Activated CD8-positive, alpha-beta memory T cell treated with anti-CD3 and anti-CD28 coated beads for 36 hours (primary cell): ENCODE results near the gene PTH2. TPM values are rescaled to one million over a fixed set of nuclear protein-coding genes. Genes with fewer than 3 reads are reported as not detected.

Source experiments
- CTCF ChIA-PET: fragments of 350-600 bp; sonication (Branson Sonifier 250); formaldehyde crosslinking; loops from one replicate; lab custom pipeline; 2021; ENCODE audit warnings: antibody characterized with exemption; lab: Charles Lee
- POLR2A ChIA-PET: fragments of 350-600 bp; sonication (Branson Sonifier 250); formaldehyde crosslinking; loops from one replicate; lab custom pipeline; 2021; ENCODE audit warnings: antibody characterized with exemption; lab: Charles Lee
- total RNA-seq, 2 experiments: library from RNA; stranded (reverse); gene quantifications; one replicate each; pipeline ENCODE4 v1.2.3, GENCODE V29; 2021

The PTH2 gene
- total RNA-seq, 2 experiments from 2014 or later: not detected

DNA sequence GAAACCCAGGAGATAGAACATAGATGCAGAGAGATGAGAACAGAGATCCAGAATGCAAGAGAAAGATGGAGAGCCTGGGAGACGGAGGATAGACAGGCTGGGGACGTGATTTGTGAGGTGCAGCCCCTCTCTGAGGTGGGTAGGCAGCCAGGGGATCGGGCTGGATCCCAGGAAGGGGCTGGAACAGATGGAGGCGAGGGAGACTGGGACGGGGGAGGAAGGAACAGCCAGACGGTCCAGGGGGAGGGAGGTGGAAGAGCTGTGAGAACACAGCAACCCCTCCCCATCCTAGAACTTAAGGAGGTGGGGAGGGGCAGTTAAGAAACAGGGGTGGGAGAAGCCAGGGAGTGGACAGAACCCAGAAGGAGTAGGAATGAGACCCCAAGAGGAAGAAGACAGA lies 15.0 kb upstream of the PTH2 start:
- POLR2A ChIA-PET: no interaction called here

DNA sequence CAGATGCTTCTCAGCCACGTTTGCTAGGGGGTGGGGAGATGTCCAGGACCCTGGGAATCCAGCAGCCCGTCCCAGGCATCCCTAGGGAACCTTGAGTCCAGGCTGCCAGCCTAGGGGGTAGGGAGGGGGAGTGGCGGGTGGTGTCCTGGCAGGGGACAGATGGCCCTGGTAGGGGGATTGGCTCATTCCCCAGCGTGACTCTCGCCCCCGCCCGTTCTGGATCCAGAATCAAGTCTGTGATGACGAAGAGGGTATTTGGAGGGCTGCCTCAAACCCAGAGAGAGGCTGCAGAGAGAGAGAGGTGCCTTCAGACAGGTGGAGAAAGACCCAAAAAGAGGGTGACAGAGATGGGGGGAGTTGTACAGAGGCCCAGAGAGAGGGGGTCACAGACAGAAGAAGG lies 14.0 kb upstream of the PTH2 start:
- ChIA-PET POLR2A (no interaction called here), CTCF (interaction anchor here (0.6 kb wide), 1 partner anchor 654 kb away, joined by 3 read pairs; no protein-coding TSS in a partner anchor)

More for the DNA sequence above, 15.0 kb upstream of the PTH2 start:
- CTCF ChIA-PET: interaction anchor here (1.1 kb wide), 1 partner anchor 27 kb away, joined by 3 read pairs; no protein-coding TSS in a partner anchor

DNA sequence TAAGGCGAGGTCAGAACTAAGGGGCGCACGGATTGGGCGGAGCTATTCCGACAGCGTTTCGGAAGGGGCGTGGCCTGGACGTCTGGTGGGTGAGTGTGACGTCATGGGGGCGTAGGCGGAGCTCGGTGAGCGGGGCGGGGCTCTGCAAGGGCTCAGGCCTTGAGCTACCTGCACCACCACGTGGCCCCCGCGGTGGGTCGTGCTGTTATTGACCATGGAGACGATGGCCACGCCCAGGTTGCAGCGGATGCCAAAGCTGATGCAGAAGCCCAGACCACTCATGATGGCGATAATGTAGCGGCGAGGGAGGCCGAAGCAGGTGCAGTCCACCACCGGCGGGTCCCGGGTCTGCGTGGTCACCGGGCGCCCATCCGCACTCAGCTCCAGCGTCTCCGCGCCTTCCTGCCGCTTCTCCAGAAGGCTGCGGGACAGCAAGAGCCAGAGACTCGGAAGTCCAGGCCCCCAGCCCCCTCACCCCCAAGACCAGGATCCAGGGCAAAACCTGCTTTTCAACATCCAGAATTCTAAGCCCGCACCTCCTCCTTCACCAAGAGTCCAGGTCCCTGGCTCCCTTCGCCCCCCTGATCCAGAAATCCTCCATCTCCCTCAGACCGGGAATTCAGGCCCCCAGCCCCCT lies 13.3 kb upstream of the PTH2 start:
- ChIA-PET CTCF (interaction anchor here (0.6 to 1.3 kb wide), 5 partner anchors 10 to 653 kb away, joined by 3 to 5 read pairs (median 3); partner anchors contain the start of gene FLT3LG), POLR2A (no interaction called here)

DNA sequence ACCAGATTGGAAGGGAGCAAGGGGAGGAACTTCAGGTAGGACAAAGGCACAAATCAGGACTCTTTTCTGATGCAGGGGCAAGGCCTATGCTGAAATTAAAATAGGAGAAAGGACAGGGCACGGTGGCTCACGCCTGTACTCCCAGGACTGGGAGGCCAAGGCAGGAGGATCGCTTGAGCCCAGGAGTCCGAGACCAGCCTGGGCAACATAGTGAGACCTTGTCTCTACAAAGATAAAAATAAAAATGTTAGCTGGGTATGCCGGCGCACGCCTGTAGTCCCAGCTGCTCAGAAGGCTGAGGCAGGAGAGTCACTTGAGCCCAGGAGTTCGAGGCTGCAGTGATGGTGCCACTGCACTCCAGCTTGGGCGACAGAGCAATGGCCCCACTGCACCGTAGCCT lies 12.4 kb upstream of the PTH2 start:
- ChIA-PET POLR2A (no interaction called here), CTCF (interaction anchor here (0.7 to 1.3 kb wide), 4 partner anchors 9 to 44 kb away, joined by 3 to 5 read pairs (median 3); partner anchors contain the start of gene FLT3LG)

DNA sequence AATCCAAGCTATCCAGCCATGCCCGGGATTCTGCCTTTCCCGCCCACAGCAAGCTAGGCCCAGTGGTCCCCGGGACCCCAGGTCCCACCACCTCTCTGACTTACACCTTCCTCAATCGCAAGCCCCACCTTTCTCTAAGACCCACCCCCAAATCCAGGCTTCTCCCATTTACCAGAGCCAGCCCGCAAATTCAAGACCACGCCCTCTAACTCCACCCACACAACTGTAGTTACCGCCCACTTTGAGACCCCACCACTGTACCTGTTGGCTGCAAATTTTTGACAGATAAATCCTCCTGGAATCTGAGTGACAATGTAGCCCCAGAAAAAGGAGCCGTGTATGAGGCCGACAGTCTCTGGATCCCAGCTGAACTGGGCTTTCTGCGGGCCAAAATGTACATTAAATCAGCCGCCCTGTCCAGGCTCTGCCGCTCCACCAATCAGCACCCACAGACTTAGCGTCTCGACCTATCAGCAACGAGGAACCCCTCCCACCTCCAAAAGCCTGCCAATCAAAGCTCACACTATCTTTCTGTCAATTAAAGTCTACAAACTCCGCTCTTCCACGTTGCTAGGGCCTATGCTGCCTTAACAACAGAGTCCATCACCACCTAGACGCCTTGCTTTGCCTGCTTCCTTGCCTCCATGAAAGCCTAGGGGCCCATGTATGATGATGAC lies 11.8 kb upstream of the PTH2 start:
- ChIA-PET CTCF (no interaction called here), POLR2A (no interaction called here)

DNA sequence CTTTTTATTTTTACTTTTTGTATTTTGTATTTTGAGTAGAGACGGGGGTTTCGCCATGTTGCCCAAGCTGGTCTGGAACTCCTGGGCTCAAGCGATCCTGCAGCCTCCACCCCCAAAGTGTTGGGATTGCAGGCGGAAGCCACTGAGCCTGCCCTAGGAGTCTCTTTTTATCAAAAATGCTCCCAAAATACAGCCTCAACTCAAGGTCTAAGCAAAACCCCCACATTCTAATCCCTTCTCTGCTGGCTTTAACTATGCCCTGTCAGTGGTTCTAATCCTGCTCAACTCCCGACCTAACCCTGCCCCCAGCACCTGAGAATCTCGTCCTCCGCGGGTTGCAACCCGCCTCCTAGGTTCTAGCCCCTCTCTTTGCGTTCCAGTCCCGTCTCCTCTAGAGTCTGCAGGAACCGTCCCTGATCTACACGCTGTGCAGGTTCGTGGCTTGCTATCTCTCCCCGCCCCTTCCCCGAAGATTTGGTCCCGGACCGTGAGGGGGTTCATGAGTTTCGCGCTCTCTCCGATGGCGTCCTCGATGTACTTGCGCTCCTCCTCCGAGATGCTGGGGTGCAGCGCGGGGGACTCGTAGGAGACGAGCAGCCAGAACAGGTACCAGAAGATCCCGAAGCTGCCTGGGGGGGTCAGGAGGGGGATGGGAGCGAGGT lies 10.1 kb upstream of the PTH2 start:
- POLR2A ChIA-PET: no interaction called here
- CTCF ChIA-PET: no interaction called here

DNA sequence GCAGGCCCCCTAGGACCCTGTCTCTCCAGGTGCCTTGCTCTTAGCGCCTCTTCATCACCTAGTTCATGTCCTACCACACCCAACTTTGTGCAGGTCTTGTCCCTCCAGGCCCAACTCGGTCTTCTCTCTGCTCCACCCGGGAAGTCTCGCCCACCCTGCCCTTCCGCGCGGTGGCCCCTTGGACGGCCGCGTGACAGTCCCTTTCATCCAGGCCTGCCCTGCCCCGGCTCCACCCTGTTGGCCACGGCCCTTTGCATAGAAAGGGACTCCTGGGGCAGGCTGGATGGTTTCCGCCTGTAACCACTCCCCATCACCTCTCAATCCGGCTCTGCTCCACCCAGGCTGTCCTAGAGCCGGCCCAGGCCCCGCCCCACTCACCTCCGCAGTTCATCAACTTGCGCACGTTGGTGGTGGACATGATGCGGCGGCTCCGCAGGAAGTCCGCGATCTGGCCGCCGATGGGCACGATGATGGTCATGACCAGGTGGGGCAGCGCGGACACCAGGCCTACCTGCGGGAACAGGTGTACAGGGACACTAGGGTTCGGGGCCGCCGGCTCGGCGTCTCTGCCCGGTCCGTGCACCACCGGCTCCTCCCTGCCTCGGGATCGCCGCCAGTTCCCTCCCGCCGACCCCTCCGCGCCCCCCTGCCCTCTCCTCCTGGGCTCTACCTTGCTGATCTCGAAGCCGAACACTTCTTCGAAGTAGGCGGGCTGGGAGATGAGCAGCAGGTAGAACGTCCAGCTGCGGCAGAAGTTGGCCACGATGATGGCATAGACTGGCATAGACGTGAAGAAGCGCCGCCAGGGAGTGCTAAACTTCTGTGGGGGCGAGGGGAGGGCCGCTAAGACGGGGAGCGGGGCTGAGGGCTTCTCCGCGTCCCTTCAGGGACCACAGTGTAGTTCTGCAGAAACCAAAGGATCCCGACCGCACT lies 9.2 kb upstream of the PTH2 start:
- ChIA-PET POLR2A (no interaction called here), CTCF (interaction anchor here (1.1 to 1.3 kb wide), 2 partner anchors 8 to 42 kb away, joined by 3 to 4 read pairs; no protein-coding TSS in a partner anchor)

DNA sequence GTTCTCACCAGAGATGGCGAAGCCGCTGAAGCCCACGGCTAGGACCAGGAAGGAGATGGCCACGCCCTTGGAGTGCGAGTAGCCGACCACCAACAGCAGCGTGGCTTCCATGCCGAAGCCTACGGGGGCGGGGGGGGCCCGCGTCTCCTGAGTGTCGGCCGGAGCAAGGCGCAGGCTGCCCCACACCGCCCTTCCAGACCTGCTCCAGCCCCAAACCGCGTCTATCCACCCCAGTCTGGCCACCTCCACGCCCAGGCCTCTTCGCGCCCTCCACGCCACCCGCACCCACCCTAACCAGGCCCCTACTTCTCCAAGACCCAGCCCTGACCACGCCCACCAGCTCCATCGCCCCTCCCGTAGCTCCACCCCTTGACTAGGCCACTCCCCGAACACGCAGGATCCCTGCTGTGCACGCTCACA lies 8.1 kb upstream of the PTH2 start:
- ChIA-PET CTCF (interaction anchor here (1.1 to 1.3 kb wide), 2 partner anchors 9 to 41 kb away, joined by 3 to 4 read pairs; no protein-coding TSS in a partner anchor), POLR2A (no interaction called here)

DNA sequence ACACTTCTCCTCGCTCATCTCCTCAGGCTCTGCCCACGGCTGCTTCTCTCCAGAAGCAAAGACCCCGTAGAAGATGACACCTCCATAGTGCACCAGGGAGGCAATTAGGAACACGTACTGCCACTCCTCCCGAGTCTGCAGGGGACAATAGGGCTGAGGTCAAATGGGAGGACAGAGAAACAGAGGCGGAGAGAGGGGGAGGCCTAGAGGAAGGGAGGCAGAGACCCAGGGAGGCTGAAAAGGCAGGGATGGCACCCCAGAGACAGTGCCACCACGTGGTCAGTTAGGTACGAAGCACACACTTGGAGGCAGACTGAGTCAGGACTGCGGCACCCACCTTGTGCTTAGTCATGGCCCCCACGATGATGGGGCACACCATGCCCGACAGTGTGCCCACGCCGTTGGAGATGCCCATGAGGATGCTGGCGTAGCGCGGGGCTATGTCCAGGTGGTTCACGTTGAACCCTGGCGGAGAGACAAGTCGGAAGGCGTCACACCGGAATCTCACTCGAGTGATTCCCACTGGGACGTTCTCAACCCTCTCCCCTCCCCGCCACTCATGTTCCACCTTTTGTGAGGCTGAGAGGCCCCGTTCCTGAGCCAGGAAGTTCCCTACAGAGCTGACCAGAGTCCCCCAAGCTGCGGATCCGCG lies 7.6 kb upstream of the PTH2 start:
- POLR2A ChIA-PET: no interaction called here

DNA sequence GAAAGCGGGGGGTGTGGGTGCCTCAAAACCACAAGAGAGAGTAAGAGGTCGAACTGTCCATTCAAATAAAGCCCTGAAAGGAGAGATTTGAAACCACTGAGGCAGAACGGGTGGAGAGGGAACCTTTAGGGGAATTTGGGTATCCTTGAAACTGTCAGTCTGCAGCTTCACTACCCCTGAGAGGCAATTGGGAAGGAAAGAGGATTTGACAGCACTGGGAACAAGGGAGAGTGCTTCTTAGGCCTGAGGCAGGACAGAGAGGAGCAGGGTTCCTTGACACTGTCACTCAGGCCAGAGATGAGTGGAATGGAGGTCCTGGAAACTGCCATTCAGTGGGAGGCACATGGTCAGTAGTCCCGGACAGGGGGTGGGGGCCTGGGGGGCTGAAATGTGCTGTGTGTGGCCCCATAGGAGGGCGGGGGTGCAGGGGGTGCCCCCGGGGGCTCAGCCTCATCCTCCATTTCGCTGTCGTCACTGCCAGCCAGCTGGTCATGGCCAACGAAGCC lies 7.0 kb upstream of the PTH2 start:
- POLR2A ChIA-PET: no interaction called here
- CTCF ChIA-PET: interaction anchor here (1.2 to 1.6 kb wide), 3 partner anchors 13 to 39 kb away, joined by 3 to 5 read pairs (median 3); no protein-coding TSS in a partner anchor

More for the DNA sequence above, 7.6 kb upstream of the PTH2 start:
- CTCF ChIA-PET: interaction anchor here (1.1 to 1.3 kb wide), 3 partner anchors 9 to 40 kb away, joined by 3 to 4 read pairs (median 3); no protein-coding TSS in a partner anchor

DNA sequence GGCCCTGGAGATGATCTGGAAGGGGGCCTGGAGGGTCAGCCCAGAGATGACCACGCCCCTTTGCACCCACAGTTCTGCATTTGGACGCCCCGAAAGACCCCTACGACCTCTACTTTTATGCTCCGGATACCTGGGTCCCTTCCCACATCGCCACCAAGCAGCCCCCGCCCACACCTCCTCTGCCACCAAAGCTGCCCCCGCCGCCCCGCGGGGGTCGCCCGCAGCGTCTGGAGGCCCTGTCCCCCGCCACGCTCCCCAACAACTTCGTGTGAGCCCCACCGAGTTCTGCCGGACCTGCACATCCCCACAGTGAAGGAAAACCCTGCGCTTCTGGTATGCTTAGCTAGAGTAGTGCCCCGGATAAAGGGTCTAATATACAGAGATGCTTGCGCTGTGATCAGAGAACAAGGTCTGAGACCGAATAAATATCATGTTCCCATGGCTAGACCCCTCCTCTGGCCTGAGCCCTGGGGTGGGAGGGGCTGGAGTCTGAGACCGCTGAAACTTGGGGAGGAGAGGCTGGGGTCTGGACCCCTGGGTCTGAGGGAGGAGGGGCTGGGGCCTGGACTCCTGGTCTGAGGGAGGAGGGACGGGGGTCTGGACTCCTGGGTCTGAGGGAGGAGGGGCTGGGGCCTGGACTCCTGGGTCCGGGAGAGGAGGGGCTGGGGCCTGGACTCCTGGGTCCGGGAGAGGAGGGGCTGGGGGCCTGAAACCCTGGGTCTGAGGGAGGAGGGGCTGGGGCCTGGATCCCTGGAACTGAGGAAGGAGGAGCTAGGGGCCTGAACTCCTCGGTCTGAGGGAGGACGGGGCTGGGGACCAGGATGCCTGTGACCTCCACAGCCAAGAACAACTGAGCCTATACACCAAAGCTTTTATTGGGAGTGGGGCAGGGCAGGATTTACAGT lies 5.6 kb upstream of the PTH2 start:
- ChIA-PET CTCF (interaction anchor here (0.6 to 1.6 kb wide), 3 partner anchors 12 to 65 kb away, joined by 3 to 5 read pairs (median 3); partner anchors contain the start of gene DKKL1), POLR2A (interaction anchor here (1.1 kb wide), 1 partner anchor 23 kb away, joined by 5 read pairs; the partner anchor contains the start of gene PIH1D1)

DNA sequence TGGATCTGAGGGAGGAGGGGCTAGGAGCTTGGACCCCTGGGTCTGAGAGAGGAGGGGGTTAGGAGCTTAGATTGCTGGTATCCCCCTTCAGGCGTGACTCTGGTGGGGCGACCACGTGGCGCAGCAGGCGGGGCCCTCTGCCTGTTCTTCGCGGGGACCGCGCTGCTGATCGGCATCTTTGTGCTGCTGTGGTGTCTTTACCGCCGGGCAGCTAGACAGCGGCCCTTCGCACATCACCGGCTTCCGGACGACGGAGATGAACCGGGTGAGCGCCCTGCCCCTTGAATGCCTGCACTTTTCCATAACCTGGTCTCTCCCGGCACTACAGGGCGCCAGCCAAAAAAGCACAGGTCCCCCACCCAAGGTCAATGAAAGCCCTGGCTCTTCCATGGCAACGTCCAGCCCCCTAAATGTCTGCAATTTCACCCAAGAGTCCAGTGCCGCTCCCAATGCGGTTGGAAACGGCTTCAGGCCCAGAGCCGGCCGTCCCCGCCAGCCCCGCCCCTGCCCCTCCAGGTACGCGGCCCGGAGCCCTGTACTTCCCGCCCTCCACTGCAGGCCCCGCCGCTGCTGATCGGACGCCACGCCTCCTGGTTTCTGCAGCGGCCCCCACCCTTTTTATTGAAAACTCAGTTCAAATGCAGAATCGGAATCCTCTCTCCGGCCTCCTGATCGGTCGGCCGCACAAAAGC lies 4.8 kb upstream of the PTH2 start:
- ChIA-PET POLR2A (interaction anchor here (1.1 kb wide), 1 partner anchor 23 kb away, joined by 5 read pairs; the partner anchor contains the start of gene PIH1D1), CTCF (interaction anchor here (0.6 to 1.3 kb wide), 5 partner anchors 17 to 83 kb away, joined by 3 to 4 read pairs (median 3); partner anchors contain the start of gene DKKL1)

DNA sequence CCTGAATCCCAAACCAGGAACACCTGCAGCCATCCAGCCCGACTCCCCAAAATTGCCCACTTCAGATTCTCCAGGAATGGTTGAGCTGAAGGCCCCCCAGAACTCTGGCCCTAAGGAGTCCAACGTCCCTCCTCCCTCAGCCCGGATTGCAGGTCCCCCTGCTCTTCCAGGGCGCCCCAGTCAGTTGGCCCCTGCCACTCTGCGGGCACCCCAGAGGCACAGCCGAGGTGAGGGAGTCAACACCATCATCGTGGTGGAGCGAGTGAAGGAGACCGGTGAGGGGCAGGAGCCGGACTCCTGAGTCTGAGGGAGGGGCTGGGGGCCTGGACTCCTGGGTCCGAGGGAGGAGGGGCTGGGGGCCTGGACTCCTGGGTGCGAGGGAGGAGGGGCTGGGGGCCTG lies 4.1 kb upstream of the PTH2 start:
- POLR2A ChIA-PET: interaction anchor here (0.7 kb wide), 1 partner anchor 9 kb away, joined by 3 read pairs; no protein-coding TSS in a partner anchor
- CTCF ChIA-PET: interaction anchor here (0.9 to 1.3 kb wide), 4 partner anchors 9 to 35 kb away, joined by 3 to 4 read pairs (median 3); no protein-coding TSS in a partner anchor

DNA sequence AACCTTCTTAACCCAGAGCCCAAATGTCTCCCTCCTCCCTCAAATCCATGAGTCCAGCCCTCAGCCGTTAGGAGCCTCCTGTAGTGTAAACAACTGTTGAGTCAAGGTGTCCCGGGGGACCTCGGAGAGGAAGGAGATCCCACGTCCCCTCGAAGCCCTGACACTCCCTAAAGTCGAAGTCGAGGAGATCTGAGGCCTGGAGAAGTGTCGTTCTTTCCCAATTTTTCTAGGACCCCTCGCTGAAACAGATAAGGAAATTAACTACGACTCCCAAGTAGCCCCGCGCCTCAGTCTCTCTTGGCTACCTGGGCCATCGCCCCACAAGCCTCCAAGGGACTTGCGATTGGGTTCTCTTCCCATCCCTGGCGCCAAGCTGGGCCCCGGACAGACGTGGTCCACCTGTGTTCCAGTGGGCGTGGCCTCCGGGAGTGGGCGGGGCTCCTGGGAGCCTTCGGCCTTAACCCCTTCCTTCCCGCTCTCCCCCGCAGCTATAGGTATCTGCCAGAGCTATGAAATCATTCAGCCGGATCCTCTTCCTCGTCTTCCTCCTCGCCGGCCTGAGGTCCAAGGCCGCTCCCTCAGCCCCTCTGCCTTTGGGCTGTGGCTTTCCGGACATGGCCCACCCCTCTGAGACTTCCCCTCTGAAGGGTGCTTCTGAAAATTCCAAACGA lies 2.8 kb upstream of the PTH2 start:
- ChIA-PET POLR2A (interaction anchor here (0.9 kb wide), 1 partner anchor 28 kb away, joined by 3 read pairs; no protein-coding TSS in a partner anchor), CTCF (interaction anchor here (0.8 to 1.3 kb wide), 3 partner anchors 10 to 20 kb away, joined by 3 read pairs; no protein-coding TSS in a partner anchor)

DNA sequence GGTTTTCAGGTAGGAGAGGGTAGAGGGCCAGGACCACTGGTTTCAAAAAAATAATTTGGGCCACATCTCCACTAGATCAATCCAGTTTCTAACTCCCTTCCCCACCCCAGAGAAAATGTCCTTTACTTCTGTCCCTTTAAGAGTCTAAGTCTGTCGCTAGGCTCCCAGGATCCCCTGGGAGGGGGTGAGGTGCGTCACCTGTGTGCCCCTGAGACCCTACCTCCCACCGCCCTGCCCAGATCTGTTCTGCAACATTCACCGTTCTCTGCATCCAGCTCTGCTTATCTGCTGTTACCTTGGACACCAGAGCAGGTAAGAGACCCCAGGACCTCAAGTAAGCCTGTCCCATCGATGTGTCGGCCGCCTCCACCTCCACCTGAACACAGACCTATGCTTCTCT lies 1.9 kb upstream of the PTH2 start, which contains the start of gene GFY:
Gene GFY (plus strand): TSS at position 211 of the 400 bp plus-strand sequence. CDS start 1,043 bp downstream, outside the sequence.
- POLR2A ChIA-PET: no interaction called here
- CTCF ChIA-PET: no interaction called here
